ENCODE data around the gene TRAF4. TPM values are rescaled to one million over a fixed set of nuclear protein-coding genes. Genes with fewer than 3 reads are reported as not detected.

Gene TRAF4
- total and polyA plus RNA-seq, 5 donors = 2.9 to 8.9 (median 4.6) TPM

DNA sequence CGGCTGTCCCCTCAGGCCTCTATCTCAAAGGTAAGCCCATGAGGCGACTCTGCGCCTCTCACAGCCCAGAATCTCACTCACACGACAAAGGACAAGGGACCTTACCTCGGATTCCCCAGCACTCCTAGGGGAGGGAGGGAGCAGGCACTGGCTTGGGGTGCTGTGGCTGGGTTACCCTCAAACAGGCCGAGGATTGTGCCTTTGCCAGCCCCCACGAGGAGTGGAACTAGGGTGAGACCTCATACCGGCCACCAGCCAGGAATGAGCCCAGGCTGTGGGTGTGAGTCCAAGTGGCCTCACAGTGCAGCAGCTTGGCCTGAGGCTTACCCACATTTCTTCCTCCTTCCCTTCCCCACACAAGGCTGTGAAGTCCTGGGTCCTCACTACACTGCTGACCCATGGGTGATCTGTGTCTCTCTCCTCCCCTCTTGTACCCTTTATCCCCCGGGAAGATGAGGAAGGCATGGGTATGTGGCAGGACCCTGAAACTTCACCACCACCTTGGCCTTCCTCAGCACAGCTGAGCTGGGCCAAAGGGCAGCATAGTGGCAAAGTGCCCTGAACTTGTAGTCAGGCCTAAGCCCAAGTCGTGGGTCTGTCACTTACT, 38.0 kb upstream of the TRAF4 start:
- intact Hi-C loops (cut with DNase I) = no loop called here
- DNase-seq (peak in 1 of 3 donors; percentile 34), ATAC-seq (no peak)
- H3K27me3 ChIP-seq (ENCODE audit: control insufficient read depth, insufficient read depth) = no peaks in the 10 kb centered on the region
- peaks cover 3% of the 10 kb centered on the region for H3K4me1 ChIP-seq (ENCODE audit: control insufficient read depth, insufficient read depth, low read length)
- WGBS = 72% methylated on average over 10 of the region's 10 CpGs
- no peaks in the 10 kb centered on the region for H3K9me3 ChIP-seq (ENCODE audit: control insufficient read depth, low read length)
- H3K27ac ChIP-seq (ENCODE audit: low read length) = no peak overlapping the region
- no peak overlapping the region for H3K4me3 ChIP-seq (ENCODE audit: low read length)

DNA sequence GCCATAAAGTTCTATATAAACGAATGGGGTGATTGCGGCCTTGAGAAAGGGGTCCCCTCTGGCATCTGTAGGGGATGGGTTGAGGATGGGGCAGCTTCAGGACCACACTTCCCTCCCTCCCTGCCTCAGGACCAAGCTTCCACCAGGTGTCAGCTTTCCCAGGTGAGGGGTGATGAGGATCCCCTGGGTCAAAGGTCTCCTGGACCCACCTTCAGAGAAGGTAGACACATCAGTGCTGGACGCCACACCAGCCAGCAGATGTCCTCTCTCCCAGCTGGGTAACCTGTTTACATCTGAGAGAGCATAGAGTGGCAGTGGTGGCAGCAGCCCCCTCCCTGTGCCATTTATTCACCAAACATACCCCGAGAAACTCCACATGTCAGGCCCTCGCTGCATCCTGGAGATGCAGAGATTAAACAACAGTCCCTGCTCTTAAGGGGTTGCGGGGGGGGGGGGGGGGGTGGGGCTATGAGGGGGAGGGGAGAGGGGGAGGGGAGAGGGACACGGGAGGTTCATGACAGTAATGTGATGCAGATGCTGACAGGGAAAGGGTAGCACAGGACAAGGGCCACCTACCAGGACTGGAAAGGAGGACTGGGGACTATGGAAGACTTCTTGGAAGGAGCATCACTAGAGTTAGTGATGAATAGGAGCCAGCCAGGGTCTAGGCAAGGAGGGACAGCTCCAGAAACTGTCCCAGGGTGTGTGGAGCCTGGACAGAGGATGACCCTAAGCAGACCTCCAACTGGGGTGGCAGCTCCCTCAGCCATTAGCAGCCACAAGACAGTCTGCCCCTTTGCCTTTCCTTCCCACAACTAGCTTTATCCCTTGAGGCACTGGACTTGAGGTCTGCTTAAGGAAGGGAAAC, 37.1 kb upstream of the TRAF4 start:
- peak in 1 of 3 donors; percentile 35 for DNase-seq
- intact Hi-C loops (cut with DNase I) = no loop called here

DNA sequence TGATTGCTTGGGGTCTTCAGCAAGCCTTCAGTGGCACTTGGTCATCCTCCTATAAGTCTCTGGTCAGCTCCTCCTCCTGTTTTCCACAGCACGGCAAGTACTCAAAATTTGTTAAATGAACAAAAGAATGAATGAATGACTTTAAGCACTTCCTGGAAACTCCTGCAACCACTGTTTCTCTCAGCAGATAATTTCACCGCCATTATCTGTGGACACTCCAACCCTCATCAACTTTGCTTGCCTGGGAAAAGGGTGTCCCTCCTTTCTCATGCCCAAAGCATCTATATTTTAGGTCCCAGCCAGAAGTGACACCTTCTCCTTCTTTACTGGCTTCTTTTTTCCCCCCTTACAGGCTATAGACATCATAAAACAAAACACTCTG, 36.5 kb upstream of the TRAF4 start:
- no peaks in the 10 kb centered on the region for H3K27me3 ChIP-seq (ENCODE audit: control insufficient read depth, insufficient read depth)
- no peak overlapping the region for H3K4me3 ChIP-seq (ENCODE audit: low read length)
- peaks cover 5% of the 10 kb centered on the region for H3K4me1 ChIP-seq (ENCODE audit: control insufficient read depth, insufficient read depth, low read length)
- intact Hi-C loops (cut with DNase I) = no loop called here
- H3K9me3 ChIP-seq (ENCODE audit: control insufficient read depth, low read length) = no peaks in the 10 kb centered on the region
- WGBS = 70% methylated on average over 2 of the region's 2 CpGs
- H3K27ac ChIP-seq (ENCODE audit: low read length) = no peak overlapping the region
- ATAC-seq (no peak), DNase-seq (no peak)

More for the DNA sequence above, 37.1 kb upstream of the TRAF4 start:
- Histone ChIP-seq H3K4me1 (ENCODE audit: control insufficient read depth, insufficient read depth, low read length) (peaks cover 3% of the 10 kb centered on the region), H3K9me3 (ENCODE audit: control insufficient read depth, low read length) (no peaks in the 10 kb centered on the region), H3K4me3 (ENCODE audit: low read length) (no peak overlapping the region), H3K27me3 (ENCODE audit: control insufficient read depth, insufficient read depth) (no peaks in the 10 kb centered on the region), H3K27ac (ENCODE audit: low read length) (no peak overlapping the region)
- no peak for ATAC-seq
- WGBS = 68% methylated on average over 7 of the region's 7 CpGs

DNA sequence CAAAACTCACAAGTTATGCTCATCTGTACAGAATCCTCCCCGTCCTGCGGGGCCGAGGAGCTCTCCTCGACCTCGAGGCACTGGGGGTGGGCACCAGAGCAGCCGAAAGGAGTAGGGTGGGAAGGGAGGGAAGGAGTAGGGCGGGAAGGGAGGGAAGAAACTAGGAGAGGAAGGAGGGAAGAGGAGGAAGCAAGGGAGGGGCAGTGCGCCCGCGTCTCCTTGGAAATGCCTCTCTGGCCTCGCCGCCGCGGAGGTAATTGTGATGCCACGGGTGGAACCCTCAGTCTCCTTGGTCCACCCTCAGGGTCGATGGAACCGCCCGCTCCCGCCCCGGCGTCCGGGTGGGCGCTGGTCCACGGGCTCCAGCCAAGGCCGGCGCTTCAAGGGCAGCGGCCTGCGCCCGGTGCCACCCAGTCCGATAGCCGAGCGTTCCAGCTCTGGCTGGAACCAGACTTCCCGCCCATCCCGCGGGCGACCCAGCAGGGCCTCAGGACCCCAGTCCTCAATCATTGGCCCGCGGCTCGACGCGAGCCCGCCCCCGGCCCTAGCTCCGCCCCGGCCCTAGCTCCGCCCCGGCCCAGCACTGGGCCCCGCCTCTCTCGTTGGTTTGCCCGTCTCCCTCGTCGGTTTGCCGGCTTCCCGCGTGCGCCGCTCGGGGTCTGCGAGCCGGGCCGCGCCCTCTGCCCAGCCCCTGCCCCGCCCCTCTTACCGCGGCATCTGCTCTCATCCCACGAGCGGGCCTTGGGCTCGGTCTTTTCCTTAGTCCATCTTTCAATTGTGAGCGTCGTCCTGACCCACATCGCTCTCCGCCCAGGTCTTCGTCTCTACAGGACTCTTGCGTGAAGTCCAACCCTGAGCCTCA, 32.7 kb upstream of the TRAF4 start:
- peak; percentile 94 to 97 for ATAC-seq
- Histone ChIP-seq H3K27me3 (ENCODE audit: control insufficient read depth, insufficient read depth) (no peaks in the 10 kb centered on the region), H3K4me3 (ENCODE audit: low read length) (peak overlapping the region; percentile 37), H3K27ac (ENCODE audit: low read length) (peak overlapping the region; percentile 94), H3K4me1 (ENCODE audit: control insufficient read depth, insufficient read depth, low read length) (peaks cover 8% of the 10 kb centered on the region), H3K9me3 (ENCODE audit: control insufficient read depth, low read length) (no peaks in the 10 kb centered on the region)
- WGBS = 2% methylated on average over 73 of the region's 74 CpGs
- intact Hi-C loops (cut with DNase I) = no loop called here
- peak; percentile 91 to 96 (median 96) for DNase-seq

DNA sequence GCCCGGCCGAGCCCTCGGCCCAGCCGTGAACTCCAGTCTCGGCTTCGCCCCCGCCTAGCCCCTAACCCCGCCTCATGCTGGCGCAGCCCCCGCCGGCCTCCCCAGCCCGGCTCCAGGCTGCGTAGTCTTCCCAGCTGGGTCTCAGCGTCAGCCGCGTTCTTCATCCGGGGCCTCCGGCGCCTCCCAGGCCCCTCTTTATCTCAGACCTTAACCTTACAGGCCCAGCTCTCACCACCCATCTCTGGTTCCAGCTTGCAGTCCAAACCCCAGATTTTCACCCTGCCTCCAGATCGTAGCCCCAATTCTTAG, 32.1 kb upstream of the TRAF4 start, which contains the start of gene PROCA1:
TSS of gene PROCA1 (minus strand) at position 166 of the 309 bp plus-strand sequence. CDS start 228 bp downstream, outside the sequence.
- intact Hi-C loops (cut with DNase I) = no loop called here
- H3K27ac ChIP-seq (ENCODE audit: low read length) = peak within 1 kb of the TSS; percentile 94
- peak within 1 kb of the TSS; percentile 37 for H3K4me3 ChIP-seq (ENCODE audit: low read length)
- no peaks in the 10 kb centered on the region for H3K27me3 ChIP-seq (ENCODE audit: control insufficient read depth, insufficient read depth)
- H3K4me1 ChIP-seq (ENCODE audit: control insufficient read depth, insufficient read depth, low read length) = peaks cover 8% of the 10 kb centered on the region
- ATAC-seq (peak; percentile 32 to 49), DNase-seq (no peak)
- WGBS = under 1% methylated on average over 20 of the region's 20 CpGs
- H3K9me3 ChIP-seq (ENCODE audit: control insufficient read depth, low read length) = no peaks in the 10 kb centered on the region

DNA sequence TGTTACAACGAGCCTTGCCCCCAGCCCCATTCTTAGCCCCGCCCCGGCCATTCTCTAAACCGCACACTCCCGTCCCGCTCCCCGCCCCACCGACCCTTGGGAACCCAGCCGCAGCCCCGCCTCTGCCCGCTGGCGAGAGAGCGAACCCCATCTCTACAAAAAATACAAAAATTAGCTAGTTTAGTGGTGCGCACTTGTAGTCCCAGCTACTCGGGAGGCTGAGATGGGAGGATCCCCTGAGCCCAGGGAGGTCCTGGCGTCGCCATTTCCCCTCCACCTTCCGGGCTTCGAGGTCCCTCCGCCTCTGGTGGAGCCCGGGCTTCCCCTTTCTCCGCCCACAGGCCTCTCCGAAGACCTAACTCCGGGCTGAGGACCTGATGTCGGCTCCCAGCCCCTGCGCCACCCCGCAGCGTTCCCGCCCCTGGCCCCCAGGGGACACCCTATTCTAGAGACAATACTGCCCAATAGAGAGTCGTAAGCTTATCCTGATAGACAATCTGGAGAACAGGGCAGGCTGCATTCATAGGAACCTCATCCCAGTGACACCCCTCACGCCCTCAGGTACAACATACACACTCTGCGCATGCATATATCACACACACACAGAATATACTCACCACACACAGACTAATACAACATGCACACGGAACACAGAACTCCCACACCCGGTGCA, 31.6 kb upstream of the TRAF4 start:
- peak overlapping the region; percentile 57 for H3K27ac ChIP-seq (ENCODE audit: low read length)
- peak; percentile 63 to 85 (median 85) for DNase-seq
- no peaks in the 10 kb centered on the region for H3K27me3 ChIP-seq (ENCODE audit: control insufficient read depth, insufficient read depth)
- ATAC-seq = peak; percentile 4 to 23
- no peaks in the 10 kb centered on the region for H3K9me3 ChIP-seq (ENCODE audit: control insufficient read depth, low read length)
- H3K4me1 ChIP-seq (ENCODE audit: control insufficient read depth, insufficient read depth, low read length) = peaks cover 8% of the 10 kb centered on the region
- peak overlapping the region; percentile 37 for H3K4me3 ChIP-seq (ENCODE audit: low read length)
- intact Hi-C loops (cut with DNase I) = no loop called here
- 26% methylated on average over 34 of the region's 34 CpGs for WGBS

DNA sequence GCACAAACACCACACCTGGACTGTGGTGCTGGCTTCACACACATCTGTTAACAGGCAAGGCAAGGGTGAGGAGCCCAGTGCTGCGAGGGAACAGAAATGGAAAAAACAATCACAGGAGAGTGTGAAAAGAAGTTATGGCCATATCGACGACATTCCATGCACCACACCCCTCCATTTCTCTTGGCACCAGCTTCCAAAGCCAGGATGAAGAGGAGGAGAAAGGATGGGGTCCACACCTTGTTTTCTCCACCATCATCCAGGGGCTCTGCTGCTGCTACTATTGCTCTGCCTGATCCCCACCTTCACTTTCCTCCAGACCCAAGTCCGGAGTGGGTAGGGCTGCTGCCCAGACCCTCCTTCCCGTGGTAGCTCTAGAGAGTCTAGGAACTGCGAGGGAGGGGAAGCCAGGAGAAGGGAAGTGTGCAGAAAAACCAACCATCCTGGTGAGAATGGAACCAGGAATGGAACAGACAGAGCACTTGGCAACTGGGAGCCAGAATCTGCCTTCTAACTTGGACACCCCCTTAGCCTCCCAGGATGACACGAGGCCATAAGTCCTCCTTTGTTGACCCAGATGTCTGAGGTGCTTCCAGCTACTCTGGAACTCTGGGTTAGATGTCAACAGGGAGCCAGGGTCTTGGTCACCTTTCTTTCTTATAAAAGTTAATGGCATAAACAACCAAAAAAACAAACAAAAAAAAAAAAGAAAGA, 31.0 kb upstream of the TRAF4 start:
- ATAC-seq = no peak
- peaks cover 8% of the 10 kb centered on the region for H3K4me1 ChIP-seq (ENCODE audit: control insufficient read depth, insufficient read depth, low read length)
- no peaks in the 10 kb centered on the region for H3K9me3 ChIP-seq (ENCODE audit: control insufficient read depth, low read length)
- DNase-seq = peak in 1 of 3 donors; percentile 38
- no peak overlapping the region for H3K4me3 ChIP-seq (ENCODE audit: low read length)
- intact Hi-C loops (cut with DNase I) = no loop called here
- H3K27me3 ChIP-seq (ENCODE audit: control insufficient read depth, insufficient read depth) = no peaks in the 10 kb centered on the region
- H3K27ac ChIP-seq (ENCODE audit: low read length) = no peak overlapping the region
- WGBS = 71% methylated on average over 7 of the region's 7 CpGs

DNA sequence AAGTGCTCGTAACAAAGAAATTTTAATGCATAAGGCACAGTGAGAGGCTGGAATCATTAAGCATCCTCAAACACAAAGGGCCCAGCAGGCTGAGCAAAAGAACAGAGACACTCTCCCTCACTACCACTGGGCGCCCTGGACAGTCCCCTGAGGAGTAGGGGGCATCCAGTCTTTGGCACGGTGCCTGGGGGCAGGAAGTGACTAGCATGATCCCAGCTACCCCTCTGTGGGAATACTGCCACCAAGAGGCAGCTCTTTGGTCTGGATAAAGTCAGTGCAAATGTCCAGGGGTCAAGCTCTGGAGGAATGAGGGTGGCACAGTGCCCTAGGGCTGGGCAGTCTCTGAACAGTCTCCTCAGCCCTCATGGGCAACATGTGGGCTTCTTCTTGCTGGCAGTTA, 29.5 kb upstream of the TRAF4 start:
- intact Hi-C loops (cut with DNase I) = no loop called here
- peaks cover 8% of the 10 kb centered on the region for H3K4me1 ChIP-seq (ENCODE audit: control insufficient read depth, insufficient read depth, low read length)

DNA sequence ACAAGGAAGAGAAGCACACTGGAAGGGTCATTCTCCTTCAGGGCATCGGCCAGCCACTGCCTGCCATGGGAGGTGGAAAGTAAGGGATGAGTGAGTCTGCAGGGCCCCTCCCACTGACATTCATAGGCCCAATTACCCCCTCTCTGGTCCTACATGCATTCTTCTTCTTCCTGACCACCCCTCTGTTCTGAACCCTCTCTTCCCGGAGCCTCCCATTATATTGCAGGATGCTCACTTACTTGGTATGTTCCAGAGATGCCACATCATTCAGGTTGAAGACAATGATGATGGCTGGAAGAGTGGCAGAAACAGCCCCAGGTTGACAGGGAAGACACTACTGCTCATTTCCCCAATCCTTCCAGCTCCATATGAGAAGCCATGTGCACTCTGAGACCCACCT, 28.6 kb upstream of the TRAF4 start:
- ATAC-seq (no peak), DNase-seq (no peak)
- Histone ChIP-seq H3K9me3 (ENCODE audit: control insufficient read depth, low read length) (no peaks in the 10 kb centered on the region), H3K27me3 (ENCODE audit: control insufficient read depth, insufficient read depth) (no peaks in the 10 kb centered on the region), H3K4me3 (ENCODE audit: low read length) (no peak overlapping the region), H3K4me1 (ENCODE audit: control insufficient read depth, insufficient read depth, low read length) (peaks cover 5% of the 10 kb centered on the region), H3K27ac (ENCODE audit: low read length) (no peak overlapping the region)
- intact Hi-C loops (cut with DNase I) = no loop called here
- WGBS = 90% methylated on average over 2 of the region's 2 CpGs

More for the DNA sequence above, 29.5 kb upstream of the TRAF4 start:
- 88% methylated on average over 3 of the region's 3 CpGs for WGBS
- Histone ChIP-seq H3K4me3 (ENCODE audit: low read length) (no peak overlapping the region), H3K27me3 (ENCODE audit: control insufficient read depth, insufficient read depth) (no peaks in the 10 kb centered on the region), H3K9me3 (ENCODE audit: control insufficient read depth, low read length) (no peaks in the 10 kb centered on the region), H3K27ac (ENCODE audit: low read length) (no peak overlapping the region)
- ATAC-seq (no peak), DNase-seq (peak in 2 of 3 donors; percentile 21 to 61)

All from right cardiac atrium (tissue), 5 donors.